Right ventricle myocardium superior (tissue), 1 donor: Measurements from ENCODE around the gene IDH3G. TPM values are rescaled to one million over a fixed set of nuclear protein-coding genes. Genes with fewer than 3 reads are reported as not detected.
"Not testable (repeated sequence)": the region's sequence is repeated elsewhere in the genome, so short reads cannot be mapped to it uniquely, and the experiment has no call there.

Source experiments
- ATAC-seq: fragments of 200-7000 bp; cut with Tn5 transposase; one replicate; pipeline ENCODE4 v1.9.1; 2020; ENCODE audit warnings: mild to moderate bottlenecking; ENCODE audit not compliant: poor library complexity
- DNase-seq: peaks from one replicate; pipeline ENCODE4 v3.0.0-alpha.2; 2020
- intact Hi-C: fragments of 100-400 bp; cut with DNase I; formaldehyde crosslinking; loops from one replicate; pipeline ENCODE4 v1.11.2; 2022
- total RNA-seq: library from RNA; stranded (reverse); fragmentation: NEBNext Ultra II Directional; extraction: Animal tissue kit (Norgen Biotek cat#: 25700); gene quantifications from one replicate; pipeline ENCODE4 v1.2.1, GENCODE V29; 2021
- donor health status: DM: no; HTN: yes; CAD: no; lungs with severe emphysema.

IDH3G gene
- total RNA-seq, 1 donor from 2014 or later, result 76.9 TPM

- DNase-seq, result peak; percentile 26
- intact Hi-C loops, result no loop called here
- no peak for ATAC-seq
Measured at GRCh38 chrX:153766871-153767673, 27.1 kb downstream of the IDH3G start.

GRCh38 chrX:153766098-153766817 is 27.9 kb downstream of the IDH3G start:
- intact Hi-C loops, result no loop called here
- DNase-seq (peak; percentile 25), ATAC-seq (no peak)

GRCh38 chrX:153765138-153766079 is 28.8 kb downstream of the IDH3G start:
- ATAC-seq, result peak; percentile 51
- peak; percentile 48 for DNase-seq
- intact Hi-C loops, result no loop called here

GRCh38 chrX:153764786-153765137 is 29.4 kb downstream of the IDH3G start:
- no peak for DNase-seq
- no peak for ATAC-seq
- intact Hi-C loops, result loop anchor here (5.0 kb wide), 1 partner anchor 188 kb away; no protein-coding TSS in a partner anchor

- ATAC-seq (peak; percentile 89), DNase-seq (peak; percentile 87)
- intact Hi-C loops, result loop anchor here (5.0 kb wide), 1 partner anchor 188 kb away; no protein-coding TSS in a partner anchor
Measured at GRCh38 chrX:153763989-153764755, 30.0 kb downstream of the IDH3G start, which contains the start of gene PLXNB3. Gene PLXNB3 (plus strand): TSS chrX:153764249. CDS start chrX:153765536, 1,287 bp downstream.

DNA sequence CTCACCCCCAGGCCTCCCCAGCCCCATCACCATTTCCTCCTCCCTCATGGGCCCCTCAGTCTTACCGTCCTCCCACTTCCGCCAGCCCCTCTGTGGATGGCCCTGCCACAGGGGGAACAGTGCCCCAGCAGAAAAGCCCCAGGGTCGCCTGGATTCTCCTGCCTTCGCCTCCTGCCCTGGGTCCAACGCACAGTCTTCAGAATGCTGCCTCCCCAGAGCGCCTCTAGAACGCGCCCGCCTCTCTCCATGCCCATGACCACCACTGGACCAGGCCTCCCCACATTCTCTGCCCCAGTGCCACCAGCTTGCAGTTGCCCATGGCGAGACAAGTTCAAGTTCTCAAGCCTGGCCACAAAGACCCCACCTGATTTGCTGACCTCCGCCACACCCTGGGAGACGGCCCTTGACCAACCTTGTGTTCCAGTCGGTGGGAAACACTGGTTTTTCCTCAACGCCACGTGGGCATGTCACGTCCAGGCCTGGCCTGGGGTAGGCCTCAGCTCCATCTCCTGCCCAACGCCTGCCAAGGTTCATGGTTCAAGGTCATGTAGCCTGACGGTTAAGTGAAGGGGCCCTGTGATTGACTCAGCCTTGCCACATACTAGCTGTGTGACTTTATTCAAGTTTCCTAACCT is 30.8 kb downstream of the IDH3G start:
- no peak for ATAC-seq
- DNase-seq, result peak; percentile 20
- intact Hi-C loops, result loop anchor here (5.0 kb wide), 1 partner anchor 189 kb away; no protein-coding TSS in a partner anchor

- intact Hi-C loops, result loop anchor here (5.0 kb wide), 1 partner anchor 190 kb away; no protein-coding TSS in a partner anchor
- ATAC-seq (no peak), DNase-seq (no peak)
Measured at GRCh38 chrX:153762626-153763173, 31.5 kb downstream of the IDH3G start.

GRCh38 chrX:153761863-153762262 is 32.3 kb downstream of the IDH3G start:
- ATAC-seq (no peak), DNase-seq (no peak)
- intact Hi-C loops, result loop anchor here (5.0 kb wide), 1 partner anchor 190 kb away; no protein-coding TSS in a partner anchor

- intact Hi-C loops, result no loop called here
- no peak for ATAC-seq
- DNase-seq, result no peak
Measured at GRCh38 chrX:153755136-153755535, 39.0 kb downstream of the IDH3G start.

DNA sequence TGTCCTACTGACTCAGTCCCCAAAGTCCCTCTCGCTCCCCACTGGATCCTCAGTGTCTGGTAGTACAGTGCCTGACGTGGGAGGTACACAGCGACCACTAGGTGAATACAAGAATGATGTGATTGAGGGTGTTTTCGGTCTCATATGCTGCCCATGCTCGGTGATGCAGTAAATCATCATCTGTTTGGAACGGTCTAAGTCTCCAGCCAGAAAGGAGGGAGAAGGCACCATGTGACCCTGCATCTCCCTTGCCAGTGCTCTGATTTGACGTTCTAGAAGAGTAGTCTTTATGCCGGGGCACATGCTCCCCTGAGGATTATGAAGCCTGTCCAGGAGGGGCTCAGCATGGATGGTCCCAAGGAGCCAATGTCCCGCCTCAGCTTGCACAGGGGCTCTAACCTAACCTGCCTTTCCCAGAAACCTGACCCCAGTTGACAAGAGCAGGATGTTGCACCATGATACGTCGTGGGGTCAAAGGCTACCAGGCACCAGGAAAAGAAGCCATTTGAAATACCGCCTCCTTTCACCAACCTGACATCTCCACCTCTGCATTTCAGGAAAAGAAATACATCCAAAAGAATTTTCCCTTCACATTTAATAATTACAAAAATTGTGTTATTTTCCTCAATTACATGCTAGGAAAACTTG is 43.9 kb downstream of the IDH3G start:
- ATAC-seq, result no peak
- intact Hi-C loops, result no loop called here

GRCh38 chrX:153749017-153749416 is 45.2 kb downstream of the IDH3G start:
- ATAC-seq, result not testable (repeated sequence)

More for the DNA sequence above, 43.9 kb downstream of the IDH3G start:
- DNase-seq, result no peak

DNA sequence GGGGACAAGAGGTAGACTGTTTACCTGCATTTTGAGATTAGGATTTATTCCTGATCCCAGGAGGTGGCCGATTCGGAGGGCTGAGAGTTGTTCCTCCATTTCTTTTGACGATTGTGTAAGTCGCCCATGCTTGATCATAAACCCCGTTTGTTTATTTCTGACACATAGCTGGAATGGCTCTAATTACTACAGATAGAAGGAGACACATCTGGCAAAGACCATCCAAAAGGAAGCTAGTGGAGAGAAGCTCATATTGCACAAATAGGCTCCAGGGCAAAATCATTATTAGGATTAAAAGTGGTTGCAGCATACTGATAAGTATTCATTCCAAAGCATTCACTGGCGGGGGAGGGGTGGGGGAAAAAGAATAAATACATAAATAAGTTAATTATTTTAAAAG is 47.2 kb downstream of the IDH3G start:
- DNase-seq, ATAC-seq, intact Hi-C loops: not testable (repeated sequence)

More at GRCh38 chrX:153749017-153749416, 45.2 kb downstream of the IDH3G start:
- intact Hi-C loops, DNase-seq: not testable (repeated sequence)

- DNase-seq, result no peak
- intact Hi-C loops, result no loop called here
- no peak for ATAC-seq
Measured at GRCh38 chrX:153746359-153746758, 47.8 kb downstream of the IDH3G start.

- ATAC-seq, intact Hi-C loops, DNase-seq: not testable (repeated sequence)
Measured at GRCh38 chrX:153745067-153745433, 49.1 kb downstream of the IDH3G start.

GRCh38 chrX:153744210-153745066 is 49.7 kb downstream of the IDH3G start:
- no peak for DNase-seq
- no peak for ATAC-seq

More at GRCh38 chrX:153744210-153745066, 49.7 kb downstream of the IDH3G start:
- intact Hi-C loops, result no loop called here
